ENCODE data around the gene CUL9.

Gene CUL9

GRCh38 chr6:43185391-43185985 lies 3.5 kb downstream of the CUL9 start:
- no peak for DNase-seq (ENCODE audit: low read depth)
- TF ChIP-seq, protein P1, sequence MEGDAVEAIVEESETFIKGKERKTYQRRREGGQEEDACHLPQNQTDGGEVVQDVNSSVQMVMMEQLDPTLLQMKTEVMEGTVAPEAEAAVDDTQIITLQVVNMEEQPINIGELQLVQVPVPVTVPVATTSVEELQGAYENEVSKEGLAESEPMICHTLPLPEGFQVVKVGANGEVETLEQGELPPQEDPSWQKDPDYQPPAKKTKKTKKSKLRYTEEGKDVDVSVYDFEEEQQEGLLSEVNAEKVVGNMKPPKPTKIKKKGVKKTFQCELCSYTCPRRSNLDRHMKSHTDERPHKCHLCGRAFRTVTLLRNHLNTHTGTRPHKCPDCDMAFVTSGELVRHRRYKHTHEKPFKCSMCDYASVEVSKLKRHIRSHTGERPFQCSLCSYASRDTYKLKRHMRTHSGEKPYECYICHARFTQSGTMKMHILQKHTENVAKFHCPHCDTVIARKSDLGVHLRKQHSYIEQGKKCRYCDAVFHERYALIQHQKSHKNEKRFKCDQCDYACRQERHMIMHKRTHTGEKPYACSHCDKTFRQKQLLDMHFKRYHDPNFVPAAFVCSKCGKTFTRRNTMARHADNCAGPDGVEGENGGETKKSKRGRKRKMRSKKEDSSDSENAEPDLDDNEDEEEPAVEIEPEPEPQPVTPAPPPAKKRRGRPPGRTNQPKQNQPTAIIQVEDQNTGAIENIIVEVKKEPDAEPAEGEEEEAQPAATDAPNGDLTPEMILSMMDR (IDR thresholded peaks at IDR 0.05; ENCODE audit: low read depth, low read length, missing control alignments) = no peak
- in situ Hi-C loops (cut with HindIII; ENCODE audit: low sequenced_read_pairs) = no loop called here
- H3K4me3 ChIP-seq (ENCODE audit: low read depth, low read length) = no peak overlapping the region

DNA sequence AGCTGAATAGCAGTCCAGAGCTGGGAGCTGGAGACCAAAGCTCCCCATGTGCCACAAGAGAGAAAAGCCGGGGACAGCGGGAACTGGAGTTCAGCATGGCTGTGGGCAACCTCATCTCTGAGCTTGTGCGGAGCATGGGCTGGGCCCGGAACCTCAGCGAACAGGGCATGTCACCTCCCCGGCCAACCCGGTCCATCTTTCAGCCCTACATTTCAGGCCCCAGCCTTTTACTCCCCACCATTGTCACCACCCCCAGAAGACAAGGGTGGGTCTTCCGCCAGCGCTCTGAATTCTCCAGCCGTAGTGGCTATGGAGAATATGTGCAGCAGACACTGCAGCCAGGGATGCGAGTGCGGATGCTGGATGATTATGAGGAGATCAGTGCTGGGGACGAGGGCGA lies 4.0 kb downstream of the CUL9 start:
- in situ Hi-C loops (cut with HindIII; ENCODE audit: low sequenced_read_pairs) = no loop called here
- DNase-seq (ENCODE audit: low read depth) = no peak
- no peak overlapping the region for H3K4me3 ChIP-seq (ENCODE audit: low read depth, low read length)
- TF ChIP-seq, protein P1 (IDR thresholded peaks at IDR 0.05; ENCODE audit: low read depth, low read length, missing control alignments) = no peak

- in situ Hi-C loops (cut with HindIII; ENCODE audit: low sequenced_read_pairs) = no loop called here
- no peak overlapping the region for H3K4me3 ChIP-seq (ENCODE audit: low read depth, low read length)
- TF ChIP-seq, protein P1 (IDR thresholded peaks at IDR 0.05; ENCODE audit: low read depth, low read length, missing control alignments) = no peak
- DNase-seq (ENCODE audit: low read depth) = no peak
These were observed 4.7 kb downstream of the CUL9 start for GRCh38 chr6:43186706-43187105.

- no peak overlapping the region for H3K4me3 ChIP-seq (ENCODE audit: low read depth, low read length)
- TF ChIP-seq, protein P1 (IDR thresholded peaks at IDR 0.05; ENCODE audit: low read depth, low read length, missing control alignments) = no peak
- no peak for DNase-seq (ENCODE audit: low read depth)
- in situ Hi-C loops (cut with HindIII; ENCODE audit: low sequenced_read_pairs) = no loop called here
These were observed 5.8 kb downstream of the CUL9 start for GRCh38 chr6:43187821-43188220.

DNA sequence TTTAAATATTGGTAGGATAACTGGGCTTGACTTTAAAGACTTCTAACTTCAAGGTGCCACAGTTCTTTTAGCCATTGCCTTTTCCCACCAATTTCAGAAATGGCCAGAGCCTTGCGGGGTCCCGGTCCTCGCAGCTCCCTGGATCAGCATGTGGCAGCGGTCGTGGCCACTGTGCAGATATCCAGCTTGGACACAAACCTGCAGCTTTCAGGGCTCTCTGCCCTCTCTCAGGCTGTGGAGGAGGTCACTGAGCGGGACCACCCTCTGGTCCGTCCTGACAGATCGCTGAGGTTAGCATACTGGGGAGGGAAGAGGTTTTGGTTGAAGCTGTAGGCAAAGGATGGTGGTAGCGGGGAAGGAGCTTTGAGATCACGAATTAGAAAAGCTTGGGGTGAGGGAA lies 6.4 kb downstream of the CUL9 start:
- no peak overlapping the region for H3K4me3 ChIP-seq (ENCODE audit: low read depth, low read length)
- DNase-seq (ENCODE audit: low read depth) = no peak
- in situ Hi-C loops (cut with HindIII; ENCODE audit: low sequenced_read_pairs) = no loop called here
- TF ChIP-seq, protein P1 (IDR thresholded peaks at IDR 0.05; ENCODE audit: low read depth, low read length, missing control alignments) = no peak

GRCh38 chr6:43189776-43190304 lies 7.8 kb downstream of the CUL9 start:
- no peak overlapping the region for H3K4me3 ChIP-seq (ENCODE audit: low read depth, low read length)
- no peak for DNase-seq (ENCODE audit: low read depth)
- in situ Hi-C loops (cut with HindIII; ENCODE audit: low sequenced_read_pairs) = no loop called here
- TF ChIP-seq, protein P1 (IDR thresholded peaks at IDR 0.05; ENCODE audit: low read depth, low read length, missing control alignments) = no peak
